ENCODE measurements around the gene EZR. TPM values are rescaled to one million over a fixed set of nuclear protein-coding genes. Genes with fewer than 3 reads are reported as not detected.

Gene EZR
- total and polyA plus RNA-seq, 5 donors: 178 to 261 (median 242) TPM

Small RNA genes lying within 50 kb of the gene (microRNA-seq; reads per million reads assigned to microRNA genes)
- gene MIR3918: 0 reads per million in 2 donors

Other genes with a start within 250 kb of the EZR start
- 100 to 1,000 TPM in 3 of 4 donors, 10 to 100 TPM in 1; 97.7 to 115 (median 105) TPM for gene DYNLT1, start 174.6 kb downstream of the EZR start, total RNA-seq
- gene DYNLT1, start 174.6 kb downstream of the EZR start, polyA plus RNA-seq: 148 TPM
- 10 to 100 TPM in 2 of 4 donors, 1 to 10 TPM in 2; 5.1 to 10.4 (median 10.0) TPM for gene SYTL3, start 169.3 kb downstream of the EZR start, total RNA-seq
- 5.0 TPM for gene SYTL3, start 169.3 kb downstream of the EZR start, polyA plus RNA-seq
- 10 to 100 TPM in 3 of 4 donors, 1 to 10 TPM in 1; 9.6 to 12.1 (median 11.2) TPM for gene RSPH3, start 180.8 kb upstream of the EZR start, total RNA-seq
- 4.5 TPM for gene RSPH3, start 180.8 kb upstream of the EZR start, polyA plus RNA-seq
- 1 to 10 TPM; 1.2 to 2.0 (median 1.5) TPM for gene TAGAP, start 225.6 kb upstream of the EZR start, total RNA-seq
- gene TAGAP, start 225.6 kb upstream of the EZR start, polyA plus RNA-seq: 0.63 TPM